ENCODE measurements around the gene LANCL2. TPM values are rescaled to one million over a fixed set of nuclear protein-coding genes. Genes with fewer than 3 reads are reported as not detected.

Gene LANCL2
- total RNA-seq, 1 experiment from 2014 or later = 18.5 TPM

DNA sequence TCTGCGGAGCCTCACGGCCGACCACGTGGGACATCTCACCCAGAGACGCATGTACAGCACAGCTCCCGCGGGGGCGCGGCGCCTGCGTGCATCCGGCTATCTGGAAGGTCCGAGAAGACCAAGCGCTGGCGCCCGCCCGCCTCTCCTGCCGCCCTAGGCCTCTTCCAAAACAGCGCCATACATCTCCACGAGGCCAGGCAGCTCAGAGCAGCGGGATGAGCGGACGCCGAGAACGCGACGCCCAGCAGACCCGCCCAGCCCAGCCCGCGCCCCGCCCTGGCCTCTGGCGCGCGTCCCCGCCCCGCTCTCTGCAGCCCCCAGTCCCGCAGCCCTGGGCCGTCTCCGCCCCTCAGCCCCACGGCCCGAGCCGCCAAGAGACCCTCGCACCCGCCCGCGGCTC lies 20.3 kb upstream of the LANCL2 start:
- no TSS peak for BruUV-seq (replicated peaks)
- DNase-seq = no peak
- no peaks in the 10 kb centered on the region for H3K27me3 ChIP-seq (replicated peaks; ENCODE audit: control insufficient read depth, insufficient read depth, low read length)
- ChIA-PET POLR2A (no interaction called here), CTCF (no interaction called here)
- Mint-ChIP-seq H3K36me3 (ENCODE audit: insufficient read depth, unreplicated experiment) (no peaks in the 10 kb centered on the region), H3K27ac (ENCODE audit: unreplicated experiment) (no peak overlapping the region), H3K9me3 (ENCODE audit: unreplicated experiment) (no peaks in the 10 kb centered on the region), H3K4me1 (ENCODE audit: low read depth, unreplicated experiment) (no peaks in the 10 kb centered on the region), H3K27me3 (ENCODE audit: insufficient read depth, unreplicated experiment) (no peaks in the 10 kb centered on the region), H3K4me3 (ENCODE audit: unreplicated experiment) (no peak overlapping the region)
- no peak overlapping the region for H3K4me3 ChIP-seq (ENCODE audit: low read depth, low read length)
- H3K4me1 ChIP-seq = no peaks in the 10 kb centered on the region
- TF ChIP-seq, protein P1, sequence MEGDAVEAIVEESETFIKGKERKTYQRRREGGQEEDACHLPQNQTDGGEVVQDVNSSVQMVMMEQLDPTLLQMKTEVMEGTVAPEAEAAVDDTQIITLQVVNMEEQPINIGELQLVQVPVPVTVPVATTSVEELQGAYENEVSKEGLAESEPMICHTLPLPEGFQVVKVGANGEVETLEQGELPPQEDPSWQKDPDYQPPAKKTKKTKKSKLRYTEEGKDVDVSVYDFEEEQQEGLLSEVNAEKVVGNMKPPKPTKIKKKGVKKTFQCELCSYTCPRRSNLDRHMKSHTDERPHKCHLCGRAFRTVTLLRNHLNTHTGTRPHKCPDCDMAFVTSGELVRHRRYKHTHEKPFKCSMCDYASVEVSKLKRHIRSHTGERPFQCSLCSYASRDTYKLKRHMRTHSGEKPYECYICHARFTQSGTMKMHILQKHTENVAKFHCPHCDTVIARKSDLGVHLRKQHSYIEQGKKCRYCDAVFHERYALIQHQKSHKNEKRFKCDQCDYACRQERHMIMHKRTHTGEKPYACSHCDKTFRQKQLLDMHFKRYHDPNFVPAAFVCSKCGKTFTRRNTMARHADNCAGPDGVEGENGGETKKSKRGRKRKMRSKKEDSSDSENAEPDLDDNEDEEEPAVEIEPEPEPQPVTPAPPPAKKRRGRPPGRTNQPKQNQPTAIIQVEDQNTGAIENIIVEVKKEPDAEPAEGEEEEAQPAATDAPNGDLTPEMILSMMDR (IDR thresholded peaks at IDR 0.05; ENCODE audit: insufficient read depth in 1 of 2, low read depth in 1 of 2, low read length in 1 of 2, severe bottlenecking in 1 of 2, unreplicated experiment in 1 of 2) = no peak
- no peaks in the 10 kb centered on the region for H3K36me3 ChIP-seq (ENCODE audit: control insufficient read depth, insufficient read depth, low read length)
- intact Hi-C loops (cut with micrococcal nuclease; ENCODE audit: unreplicated experiment) = no loop called here
- H3K9me3 ChIP-seq = peaks cover 11% of the 10 kb centered on the region; the same call in 1 of the 2 replicates

DNA sequence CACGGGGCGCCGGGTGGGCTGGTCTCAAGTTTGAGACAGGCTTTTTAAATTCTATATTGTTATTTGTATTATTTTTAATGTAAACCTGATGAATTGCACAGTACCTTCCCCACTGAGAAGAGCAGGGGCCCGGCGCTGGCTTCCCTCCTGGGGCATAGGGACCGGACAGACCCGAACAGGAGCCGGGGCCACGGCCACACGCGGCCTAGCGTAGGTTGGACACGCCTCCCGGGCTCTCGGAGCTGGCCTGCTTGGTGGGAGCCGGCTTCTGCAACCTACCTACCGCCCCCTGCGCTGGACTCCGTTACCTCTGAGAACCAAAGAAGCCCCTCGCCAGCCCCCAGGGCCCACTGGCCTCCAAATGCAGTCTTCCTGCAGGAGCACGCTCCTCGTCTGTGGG lies 19.8 kb upstream of the LANCL2 start:
- intact Hi-C loops (cut with micrococcal nuclease; ENCODE audit: unreplicated experiment) = no loop called here
- no peaks in the 10 kb centered on the region for H3K36me3 Mint-ChIP-seq (ENCODE audit: insufficient read depth, unreplicated experiment)
- POLR2A ChIA-PET = no interaction called here
- no peaks in the 10 kb centered on the region for H3K27me3 ChIP-seq (replicated peaks; ENCODE audit: control insufficient read depth, insufficient read depth, low read length)
- no peaks in the 10 kb centered on the region for H3K4me1 Mint-ChIP-seq (ENCODE audit: low read depth, unreplicated experiment)
- peaks cover 11% of the 10 kb centered on the region; the same call in 1 of the 2 replicates for H3K9me3 ChIP-seq
- H3K4me3 ChIP-seq (ENCODE audit: low read depth, low read length) = no peak overlapping the region
- no peaks in the 10 kb centered on the region for H3K36me3 ChIP-seq (ENCODE audit: control insufficient read depth, insufficient read depth, low read length)
- H3K27ac Mint-ChIP-seq (ENCODE audit: unreplicated experiment) = no peak overlapping the region
- no TSS peak for BruUV-seq (replicated peaks)
- no peak for DNase-seq
- TF ChIP-seq, protein P1 (IDR thresholded peaks at IDR 0.05; ENCODE audit: insufficient read depth in 1 of 2, low read depth in 1 of 2, low read length in 1 of 2, severe bottlenecking in 1 of 2, unreplicated experiment in 1 of 2) = no peak
- no peak overlapping the region for H3K4me3 Mint-ChIP-seq (ENCODE audit: unreplicated experiment)
- CTCF ChIA-PET = no interaction called here
- no peaks in the 10 kb centered on the region for H3K9me3 Mint-ChIP-seq (ENCODE audit: unreplicated experiment)
- H3K27me3 Mint-ChIP-seq (ENCODE audit: insufficient read depth, unreplicated experiment) = no peaks in the 10 kb centered on the region
- H3K4me1 ChIP-seq = no peaks in the 10 kb centered on the region

DNA sequence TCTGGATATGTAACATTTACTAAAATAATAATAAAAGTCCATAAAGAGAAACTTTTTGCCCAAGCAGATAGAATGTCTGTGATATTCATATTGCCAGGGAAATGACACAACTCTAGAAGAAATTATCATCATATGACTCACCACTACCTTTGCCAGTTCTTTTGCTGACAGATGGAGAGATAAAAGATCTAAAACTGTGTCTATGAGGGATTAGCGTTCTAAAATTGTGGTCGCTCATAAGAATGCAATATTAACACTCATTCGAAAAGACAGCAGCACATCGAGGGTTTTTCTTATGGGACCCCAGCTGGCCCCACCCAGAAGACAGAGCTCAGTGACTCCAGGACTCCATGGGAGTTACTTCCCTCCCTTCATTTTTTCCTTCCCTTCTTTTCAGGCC lies 16.6 kb upstream of the LANCL2 start:
- Mint-ChIP-seq H3K27me3 (ENCODE audit: insufficient read depth, unreplicated experiment) (no peaks in the 10 kb centered on the region), H3K36me3 (ENCODE audit: insufficient read depth, unreplicated experiment) (no peaks in the 10 kb centered on the region), H3K4me3 (ENCODE audit: unreplicated experiment) (no peak overlapping the region), H3K27ac (ENCODE audit: unreplicated experiment) (no peak overlapping the region), H3K9me3 (ENCODE audit: unreplicated experiment) (no peaks in the 10 kb centered on the region), H3K4me1 (ENCODE audit: low read depth, unreplicated experiment) (no peaks in the 10 kb centered on the region)
- Histone ChIP-seq H3K4me3 (ENCODE audit: low read depth, low read length) (no peak overlapping the region), H3K36me3 (ENCODE audit: control insufficient read depth, insufficient read depth, low read length) (no peaks in the 10 kb centered on the region), H3K4me1 (no peaks in the 10 kb centered on the region), H3K27me3 (replicated peaks; ENCODE audit: control insufficient read depth, insufficient read depth, low read length) (no peaks in the 10 kb centered on the region), H3K9me3 (peaks cover 4% of the 10 kb centered on the region; the same call in 1 of the 2 replicates)
- ChIA-PET CTCF (no interaction called here), POLR2A (no interaction called here)
- no TSS peak for BruUV-seq (replicated peaks)
- intact Hi-C loops (cut with micrococcal nuclease; ENCODE audit: unreplicated experiment) = no loop called here
- DNase-seq = no peak
- TF ChIP-seq, protein P1 (IDR thresholded peaks at IDR 0.05; ENCODE audit: insufficient read depth in 1 of 2, low read depth in 1 of 2, low read length in 1 of 2, severe bottlenecking in 1 of 2, unreplicated experiment in 1 of 2) = no peak
